Measurements from ENCODE around the gene SCYGR8. TPM values are rescaled to one million over a fixed set of nuclear protein-coding genes. Genes with fewer than 3 reads are reported as not detected.

Gene SCYGR8
- total and polyA plus RNA-seq, 2 of the 8 experiments (the other 6 are each of a cell fraction or from before 2014, with no cell fraction given): not detected

DNA sequence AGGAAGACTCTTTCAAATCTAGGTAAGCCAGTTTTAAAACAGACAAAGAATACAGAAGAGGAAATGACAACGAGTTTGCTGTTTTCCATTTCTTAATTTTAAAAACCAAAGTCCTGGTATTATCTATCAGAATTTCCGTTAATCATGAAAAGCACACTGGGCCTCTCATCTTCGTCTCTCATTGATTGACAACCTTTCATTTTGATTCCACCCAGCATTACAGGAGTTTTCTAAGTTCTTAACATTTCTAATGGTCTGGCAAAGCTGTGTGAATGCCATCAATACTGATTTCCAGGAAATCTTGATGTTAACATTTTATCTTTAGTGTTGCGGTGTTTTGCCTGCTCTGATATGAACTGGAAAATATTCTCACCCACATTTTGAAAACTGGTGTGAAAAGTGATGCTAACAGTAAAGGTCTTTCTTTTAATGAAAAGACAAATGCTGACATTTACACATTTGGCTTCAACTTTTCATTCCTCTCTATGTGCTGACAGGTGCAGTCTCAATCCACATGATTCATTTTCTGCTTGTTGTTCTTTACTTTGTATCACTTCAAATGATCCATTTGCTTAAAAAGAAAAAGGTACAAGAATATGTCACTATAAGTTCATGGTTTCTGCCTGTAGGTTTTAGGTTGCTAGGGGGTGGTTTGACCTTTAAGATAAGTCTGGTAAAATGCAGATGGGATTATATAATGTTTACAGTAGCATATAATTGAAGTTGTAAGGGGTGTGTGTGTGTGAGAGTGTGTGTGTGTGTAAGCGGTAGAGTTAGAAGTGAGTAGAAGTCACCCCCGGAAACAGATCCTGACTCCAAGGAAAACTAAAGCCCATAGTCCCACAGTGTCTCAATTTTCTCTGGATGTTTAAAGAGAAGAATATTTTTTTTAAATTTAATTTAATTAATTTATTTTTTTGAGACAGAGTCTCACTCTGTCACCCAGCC, 29.5 kb downstream of the SCYGR8 start:
- FAIRE-seq: no peak

More for the DNA sequence above, 29.5 kb downstream of the SCYGR8 start:
- TF ChIP-seq CBX5 (IDR thresholded peaks at IDR 0.05; ENCODE audit: low read depth, low read length) (no peak), SUZ12 (IDR thresholded peaks at IDR 0.05; ENCODE audit: low read length) (no peak), CREB1 (IDR thresholded peaks at IDR 0.05) (no peak), SIN3A (conservative IDR thresholded peaks at IDR 0.05 in 1 of 2, IDR thresholded peaks at IDR 0.05 in 1 of 2; ENCODE audit: low read depth in 1 of 2, low read length in 2 of 2) (no peak), YY1 (IDR thresholded peaks at IDR 0.05; ENCODE audit: low read depth, low read length) (no peak)
- Histone ChIP-seq H3K79me1 (ENCODE audit: low read depth, low read length) (no peaks in the 10 kb centered on the region), H3K14ac (ENCODE audit: insufficient read length) (no peak overlapping the region), H3K4me2 (ENCODE audit: insufficient read depth in 1 of 2, low read depth in 2 of 2, low read length in 2 of 2) (no peak overlapping the region), H3K4me1 (replicated peaks in 1 of 4; ENCODE audit: control insufficient read depth in 3 of 4, insufficient read depth in 4 of 4, low read length in 3 of 4) (peaks cover 1 to 8% (median 3%) of the 10 kb centered on the region in 4 experiments; a peak in 3 of 7 replicates), H3K4ac (replicated peaks; ENCODE audit: insufficient read length, low read depth, low read length) (no peak overlapping the region), H3K9me3 (ENCODE audit: insufficient read depth in 2 of 2, low read depth in 1 of 2, low read length in 1 of 2) (no peaks in the 10 kb centered on the region), H4K20me1 (replicated peaks in 1 of 2; ENCODE audit: control insufficient read depth in 1 of 2, insufficient read depth in 2 of 2, low read length in 2 of 2) (no peaks in the 10 kb centered on the region), H3K36me3 (ENCODE audit: control insufficient read depth in 2 of 4, insufficient read depth in 4 of 4, low read length in 3 of 4) (no peaks in the 10 kb centered on the region), H3K27ac (ENCODE audit: low read depth, low read length) (no peak overlapping the region), H4K8ac (ENCODE audit: extremely low read depth, insufficient read depth, low read length) (no peak overlapping the region), H3K23me2 (ENCODE audit: low read depth, low read length) (no peaks in the 10 kb centered on the region; the same call in 1 of the 2 replicates), H3K4me3 (ENCODE audit: extremely low read depth in 1 of 4, insufficient read depth in 2 of 4, low read depth in 3 of 4, low read length in 4 of 4) (no peak overlapping the region), H2AK5ac (ENCODE audit: low read depth, low read length) (no peak overlapping the region), H4K91ac (replicated peaks; ENCODE audit: insufficient read length, low read length) (no peak overlapping the region), H2BK15ac (ENCODE audit: low read length) (no peak overlapping the region), H2BK20ac (ENCODE audit: low read length) (no peak overlapping the region), H3K79me2 (ENCODE audit: control insufficient read depth in 1 of 2, insufficient read depth in 2 of 2, low read length in 2 of 2) (no peaks in the 10 kb centered on the region), H3K23ac (ENCODE audit: insufficient read length) (no peak overlapping the region), H2BK120ac (replicated peaks; ENCODE audit: low read depth, low read length) (no peak overlapping the region), H2AFZ (ENCODE audit: low read length) (no peak overlapping the region), H3K9ac (replicated peaks in 1 of 4; ENCODE audit: extremely low read depth in 1 of 4, low read depth in 3 of 4, low read length in 3 of 4) (no peak overlapping the region), H3K27me3 (replicated peaks in 1 of 4; ENCODE audit: control insufficient read depth in 3 of 4, extremely low read depth in 1 of 4, insufficient read depth in 3 of 4, low read length in 3 of 4) (no peaks in the 10 kb centered on the region), H3K56ac (replicated peaks; ENCODE audit: insufficient read length, low read depth, low read length) (no peak overlapping the region), H2BK5ac (ENCODE audit: low read depth, low read length) (no peak overlapping the region), H4K5ac (ENCODE audit: insufficient read length, low read depth, low read length) (no peak overlapping the region), H2BK12ac (ENCODE audit: low read depth, low read length) (no peak overlapping the region), H3K18ac (ENCODE audit: extremely low read depth, low read length) (no peak overlapping the region)
- no peak for DNase-seq (ENCODE audit: low read depth in 1 of 2, low spot score in 2 of 2)
- WGBS, 2 experiments (ENCODE audit: extremely low coverage in 1 of 2, insufficient coverage in 1 of 2, insufficient read length in 1 of 2, insufficient replicate concordance in 2 of 2, low coverage in 1 of 2, low lambda C conversion rate in 2 of 2, missing lambda C conversion rate in 1 of 2): 92% methylated on average over 6 of the region's 6 CpGs; no CpG with 5 or more reads in 1 of the 2 experiments
- ChIA-PET CTCF (ENCODE audit: partially characterized antibody) (interaction anchor here (0.6 to 3.5 kb wide), 18 partner anchors 8 to 1818 kb away, joined by 3 to 38 read pairs (median 5); partner anchors contain the start of gene SCYGR3), POLR2A (ENCODE audit: partially characterized antibody) (no interaction called here)
